Breast epithelium (tissue), 4 donors: ENCODE results near the gene MAJIN. TPM values are rescaled to one million over a fixed set of nuclear protein-coding genes. Genes with fewer than 3 reads are reported as not detected.

ENCODE experiments used
- DNase-seq, 2 donors: peaks; one replicate each; pipeline ENCODE4 v3.0.0-alpha.2; 2019; ENCODE audit warnings: low spot score in 2 of 2
- H3K27ac ChIP-seq, 2 donors: fragments of 200-600 bp; sonication (generic) in 1 of 2; one replicate each; pipeline ENCODE4 v1.5.1; 2016 to 2019; ENCODE audit warnings: mild to moderate bottlenecking in 1 of 2
- H3K27me3 ChIP-seq, 2 donors: fragments of 200-600 bp; sonication (generic) in 1 of 2; one replicate each; pipeline versions ENCODE4 v1.5.1 to v1.6.0; 2017 to 2019; ENCODE audit warnings: control low read depth in 1 of 2, mild to moderate bottlenecking in 1 of 2
- H3K36me3 ChIP-seq: fragments of 200-600 bp; one replicate; pipeline ENCODE4 v1.5.1; 2019
- H3K4me1 ChIP-seq, 2 donors: fragments of 200-600 bp; sonication (generic); one replicate each; pipeline ENCODE4 v1.5.1; 2016 to 2019; ENCODE audit warnings: control low read depth in 1 of 2
- H3K4me3 ChIP-seq, 3 donors: fragments of 200-600 bp; sonication (generic); 1 replicate in 2 of 3; 2 replicates in 1 of 3; pipeline ENCODE4 v1.5.1; 2016 to 2019; ENCODE audit warnings: mild to moderate bottlenecking in 3 of 3, moderate library complexity in 2 of 3
- H3K9me3 ChIP-seq, 2 donors: fragments of 200-600 bp; sonication (generic) in 1 of 2; one replicate each; pipeline ENCODE4 v1.5.1; 2016 to 2019; ENCODE audit warnings: control low read depth in 1 of 2
- POLR2A ChIP-seq: fragments of 450-650 bp; IDR thresholded peaks from one replicate; pipeline ENCODE4 v1.6.1; 2016; ENCODE audit warnings: antibody characterized with exemption, mild to moderate bottlenecking, moderate library complexity
- POLR2AphosphoS5 ChIP-seq, 3 donors: sonication (generic); formaldehyde crosslinking; IDR thresholded peaks; one replicate each; pipeline ENCODE4 v1.6.1; 2017; ENCODE audit warnings: antibody characterized with exemption in 3 of 3
- intact Hi-C: fragments of 100-400 bp; cut with DNase I; formaldehyde crosslinking; loops from one replicate; pipeline ENCODE4 v1.15.1; 2023; ENCODE audit warnings: low total_unique reads
- total RNA-seq, 3 donors: library from RNA; depleted of rRNA; stranded (reverse); fragments of >200 nt; gene quantifications; one replicate each; pipeline ENCODE4 v1.1.0, GENCODE V29; 2016
- TF ChIP-seq, protein P1 (sequence below), 3 donors: fragments of 450-650 bp; IDR thresholded peaks; one replicate each; pipeline ENCODE4 v1.5.1; 2016 to 2017; ENCODE audit warnings: antibody characterized with exemption in 3 of 3, mild to moderate bottlenecking in 3 of 3, moderate library complexity in 3 of 3

Gene MAJIN
- total RNA-seq, 3 donors from 2014 or later, result not detected

GRCh38 chr11:64936539-64936938, 35.4 kb downstream of the MAJIN start:
- TF ChIP-seq POLR2AphosphoS5 (IDR thresholded peaks at IDR 0.05), result no peak
- TF ChIP-seq, protein P1, sequence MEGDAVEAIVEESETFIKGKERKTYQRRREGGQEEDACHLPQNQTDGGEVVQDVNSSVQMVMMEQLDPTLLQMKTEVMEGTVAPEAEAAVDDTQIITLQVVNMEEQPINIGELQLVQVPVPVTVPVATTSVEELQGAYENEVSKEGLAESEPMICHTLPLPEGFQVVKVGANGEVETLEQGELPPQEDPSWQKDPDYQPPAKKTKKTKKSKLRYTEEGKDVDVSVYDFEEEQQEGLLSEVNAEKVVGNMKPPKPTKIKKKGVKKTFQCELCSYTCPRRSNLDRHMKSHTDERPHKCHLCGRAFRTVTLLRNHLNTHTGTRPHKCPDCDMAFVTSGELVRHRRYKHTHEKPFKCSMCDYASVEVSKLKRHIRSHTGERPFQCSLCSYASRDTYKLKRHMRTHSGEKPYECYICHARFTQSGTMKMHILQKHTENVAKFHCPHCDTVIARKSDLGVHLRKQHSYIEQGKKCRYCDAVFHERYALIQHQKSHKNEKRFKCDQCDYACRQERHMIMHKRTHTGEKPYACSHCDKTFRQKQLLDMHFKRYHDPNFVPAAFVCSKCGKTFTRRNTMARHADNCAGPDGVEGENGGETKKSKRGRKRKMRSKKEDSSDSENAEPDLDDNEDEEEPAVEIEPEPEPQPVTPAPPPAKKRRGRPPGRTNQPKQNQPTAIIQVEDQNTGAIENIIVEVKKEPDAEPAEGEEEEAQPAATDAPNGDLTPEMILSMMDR (IDR thresholded peaks at IDR 0.05), result no peak
- TF ChIP-seq POLR2A, result no peak
- intact Hi-C loops, result no loop called here
- Histone ChIP-seq H3K4me3 (no peak overlapping the region), H3K9me3 (no peaks in the 10 kb centered on the region), H3K27ac (no peak overlapping the region), H3K27me3 (no peaks in the 10 kb centered on the region), H3K36me3 (no peaks in the 10 kb centered on the region), H3K4me1 (no peaks in the 10 kb centered on the region)
- no peak for DNase-seq

- DNase-seq, result no peak
- no peak within 1 kb of the TSS for H3K27ac ChIP-seq
- H3K4me1 ChIP-seq, result no peaks in the 10 kb centered on the region
- no peaks in the 10 kb centered on the region for H3K27me3 ChIP-seq
- peaks cover 4% of the 10 kb centered on the region for H3K36me3 ChIP-seq
- H3K4me3 ChIP-seq, result no peak within 1 kb of the TSS
- H3K9me3 ChIP-seq, result no peaks in the 10 kb centered on the region
- intact Hi-C loops, result no loop called here
- TF ChIP-seq POLR2AphosphoS5 (IDR thresholded peaks at IDR 0.05), result no peak
- TF ChIP-seq POLR2A, result no peak
- TF ChIP-seq, protein P1 (IDR thresholded peaks at IDR 0.05), result no peak
Observed at GRCh38 chr11:64935359-64936081, 36.4 kb downstream of the MAJIN start, which contains the start of gene GPHA2. Gene GPHA2, minus strand, starts transcription at chr11:64935893. Its CDS starts 433 bp downstream, at chr11:64935460.

- no peak overlapping the region for H3K27ac ChIP-seq
- no peaks in the 10 kb centered on the region for H3K9me3 ChIP-seq
- peaks cover 4% of the 10 kb centered on the region for H3K36me3 ChIP-seq
- intact Hi-C loops, result no loop called here
- DNase-seq, result no peak
- no peak for TF ChIP-seq POLR2A
- no peak for TF ChIP-seq POLR2AphosphoS5 (IDR thresholded peaks at IDR 0.05)
- TF ChIP-seq, protein P1 (IDR thresholded peaks at IDR 0.05), result no peak
- no peaks in the 10 kb centered on the region for H3K4me1 ChIP-seq
- H3K4me3 ChIP-seq, result no peak overlapping the region
- no peaks in the 10 kb centered on the region for H3K27me3 ChIP-seq
Observed at GRCh38 chr11:64934682-64935358, 37.1 kb downstream of the MAJIN start.

DNA sequence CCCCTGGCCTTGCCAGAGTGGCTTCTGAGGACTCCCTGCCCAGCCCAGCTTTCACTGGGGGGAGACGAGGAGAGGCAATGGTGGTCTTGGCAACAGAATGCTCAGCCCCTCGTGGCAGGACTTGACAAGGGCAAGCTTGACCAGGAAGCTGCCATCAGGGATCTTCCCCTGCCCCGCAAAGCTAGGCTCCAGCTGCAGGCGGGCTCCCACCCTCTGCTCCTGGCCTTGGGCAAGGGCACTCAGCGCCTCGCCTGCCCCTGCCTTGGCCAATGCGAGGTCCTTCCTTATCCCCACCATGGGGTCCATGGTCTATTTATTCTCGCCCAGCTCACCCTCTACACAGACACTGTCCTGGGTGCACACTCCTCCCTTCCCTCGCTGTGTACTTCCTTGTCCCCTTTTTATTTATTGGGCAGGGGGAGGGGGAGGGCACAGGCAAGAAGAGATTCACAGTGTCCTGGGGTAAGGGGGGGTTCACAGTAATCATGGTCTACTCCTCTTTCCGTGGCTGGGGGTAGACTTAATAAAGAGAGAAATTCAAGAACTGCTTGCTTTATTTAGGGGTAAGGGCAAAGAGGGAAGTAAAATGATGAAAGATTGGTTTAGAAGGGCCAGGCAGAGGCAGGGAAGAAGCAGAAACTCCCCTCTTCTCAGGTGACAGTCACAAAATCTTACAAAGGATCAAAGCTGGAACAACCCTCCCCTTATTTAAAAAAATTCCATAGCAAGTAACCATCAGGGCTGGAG, 37.8 kb downstream of the MAJIN start:
- H3K9me3 ChIP-seq, result no peaks in the 10 kb centered on the region
- H3K27me3 ChIP-seq, result no peaks in the 10 kb centered on the region
- intact Hi-C loops, result no loop called here
- no peak for DNase-seq
- TF ChIP-seq POLR2AphosphoS5 (IDR thresholded peaks at IDR 0.05), result no peak
- no peak for TF ChIP-seq POLR2A
- TF ChIP-seq, protein P1 (IDR thresholded peaks at IDR 0.05), result no peak
- H3K4me1 ChIP-seq, result no peaks in the 10 kb centered on the region
- H3K27ac ChIP-seq, result no peak overlapping the region
- H3K4me3 ChIP-seq, result no peak overlapping the region
- H3K36me3 ChIP-seq, result peaks cover 4% of the 10 kb centered on the region
